HUES6 (cell line): ENCODE measurements around the gene KIF3A.

ENCODE experiments used
- H3K27ac ChIP-seq: 2 replicates; pipeline ENCODE4 v1.7.0; 2013; ENCODE audit warnings: low read depth, mild to moderate bottlenecking, low read length, inconsistent platforms
- H3K27me3 ChIP-seq: 2 replicates; pipeline ENCODE4 v1.6.1; 2013; ENCODE audit warnings: low read length; ENCODE audit not compliant: control insufficient read depth, insufficient read depth
- H3K36me3 ChIP-seq: 2 replicates; pipeline ENCODE4 v1.6.1; 2013; ENCODE audit warnings: low read length; ENCODE audit not compliant: control insufficient read depth, insufficient read depth
- H3K4me1 ChIP-seq: 2 replicates; pipeline ENCODE4 v1.6.1; 2013; ENCODE audit warnings: low read length; ENCODE audit not compliant: control insufficient read depth, insufficient read depth
- H3K4me3 ChIP-seq: 2 replicates; pipeline ENCODE4 v1.5.1; 2013; ENCODE audit warnings: low read depth, low read length
- H3K9ac ChIP-seq: one replicate; pipeline ENCODE4 v1.6.1; 2013; ENCODE audit warnings: mild to moderate bottlenecking, low read length
- H3K9me3 ChIP-seq: 2 replicates; pipeline ENCODE4 v1.6.1; 2013; ENCODE audit warnings: low read depth, low read length; ENCODE audit not compliant: control insufficient read depth, insufficient read depth

Gene KIF3A

DNA sequence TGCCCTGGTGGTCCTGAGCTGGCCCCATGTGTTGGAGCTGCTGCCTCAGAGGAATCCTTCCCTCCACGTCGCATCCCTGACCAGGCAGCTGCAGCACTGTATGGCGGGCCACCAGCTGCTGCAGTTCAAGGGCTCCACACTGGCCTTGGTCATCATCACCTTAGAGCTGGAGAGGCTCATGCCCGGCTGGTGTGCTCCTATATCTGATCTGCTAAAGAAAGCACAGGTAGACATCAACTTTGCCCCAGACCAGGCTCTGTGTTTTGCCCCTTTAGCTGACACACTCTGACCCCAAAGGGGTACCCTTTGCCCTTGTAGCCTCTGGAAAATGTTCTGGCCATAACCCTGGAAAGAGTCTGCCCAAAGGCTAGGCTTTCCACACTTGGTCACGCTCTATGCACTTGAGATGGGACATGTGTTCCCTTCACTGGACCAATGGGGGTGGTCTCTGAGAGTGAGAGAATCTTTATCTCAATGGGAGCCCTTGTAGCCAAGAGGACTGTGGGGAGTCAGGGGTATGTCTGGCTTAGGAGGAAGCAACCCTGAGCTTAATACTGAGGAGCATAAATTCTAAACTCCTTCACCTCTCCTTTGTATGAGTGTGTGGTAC is 14.7 kb upstream of the KIF3A start:
- no peak overlapping the region for H3K27ac ChIP-seq
- no peaks in the 10 kb centered on the region for H3K9me3 ChIP-seq
- H3K36me3 ChIP-seq: no peaks in the 10 kb centered on the region
- H3K27me3 ChIP-seq: peaks cover 41% of the 10 kb centered on the region
- H3K4me3 ChIP-seq: no peak overlapping the region
- H3K4me1 ChIP-seq: peaks cover 14% of the 10 kb centered on the region
- no peak overlapping the region for H3K9ac ChIP-seq

DNA sequence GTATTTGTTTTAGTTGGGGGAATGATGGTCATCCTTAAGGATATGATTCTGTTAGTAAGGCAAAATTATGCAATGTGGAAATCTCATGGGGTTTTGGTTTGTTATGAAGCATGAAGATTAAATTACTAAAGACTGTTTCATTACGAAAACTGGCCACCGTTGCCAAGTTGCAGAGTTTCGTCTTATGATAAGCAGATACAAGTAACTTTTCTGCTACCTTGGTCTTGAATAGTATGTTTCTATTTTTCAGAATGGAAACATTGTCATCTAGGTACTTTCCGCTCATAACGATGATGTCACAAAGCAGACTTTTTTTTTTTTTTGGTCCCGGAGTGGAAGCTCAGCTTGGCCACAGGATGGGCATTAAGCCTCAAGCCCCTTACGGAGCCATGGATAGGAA is 14.1 kb upstream of the KIF3A start:
- Histone ChIP-seq H3K4me3 (no peak overlapping the region), H3K27ac (no peak overlapping the region), H3K27me3 (peaks cover 47% of the 10 kb centered on the region), H3K4me1 (peaks cover 14% of the 10 kb centered on the region), H3K9ac (no peak overlapping the region), H3K36me3 (no peaks in the 10 kb centered on the region), H3K9me3 (no peaks in the 10 kb centered on the region)

GRCh38 chr5:132750471-132751230 is 13.3 kb upstream of the KIF3A start:
- H3K27ac ChIP-seq: no peak overlapping the region
- peaks cover 55% of the 10 kb centered on the region for H3K27me3 ChIP-seq
- H3K4me3 ChIP-seq: no peak overlapping the region
- no peaks in the 10 kb centered on the region for H3K9me3 ChIP-seq
- peaks cover 14% of the 10 kb centered on the region for H3K4me1 ChIP-seq
- H3K36me3 ChIP-seq: no peaks in the 10 kb centered on the region
- H3K9ac ChIP-seq: no peak overlapping the region

DNA sequence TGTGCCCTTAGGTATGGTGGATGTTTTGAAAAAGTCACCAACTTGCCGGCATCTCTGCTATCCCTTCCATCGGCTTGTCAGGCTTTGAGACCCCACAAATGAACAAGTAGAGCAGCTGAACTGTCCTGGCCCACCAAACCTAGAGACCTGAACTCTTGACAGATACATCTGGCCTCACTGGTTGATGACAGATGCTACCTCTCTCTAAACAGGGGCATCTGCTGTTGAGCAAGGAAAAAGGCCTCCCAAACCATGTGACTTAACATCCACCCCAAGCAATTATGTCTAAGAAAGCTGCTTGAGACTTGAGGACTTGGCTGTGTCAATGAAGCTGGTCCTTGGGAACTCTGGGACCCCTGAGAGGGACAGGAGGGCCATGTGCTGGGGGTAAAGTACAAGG is 12.2 kb upstream of the KIF3A start:
- 0 out of 2 replicates have a peak, but pooled peaks cover 7% of the 10 kb centered on the region for H3K4me1 ChIP-seq
- no peaks in the 10 kb centered on the region for H3K36me3 ChIP-seq
- no peaks in the 10 kb centered on the region for H3K9me3 ChIP-seq
- peaks cover 64% of the 10 kb centered on the region for H3K27me3 ChIP-seq
- no peak overlapping the region for H3K9ac ChIP-seq
- H3K27ac ChIP-seq: no peak overlapping the region
- H3K4me3 ChIP-seq: no peak overlapping the region

DNA sequence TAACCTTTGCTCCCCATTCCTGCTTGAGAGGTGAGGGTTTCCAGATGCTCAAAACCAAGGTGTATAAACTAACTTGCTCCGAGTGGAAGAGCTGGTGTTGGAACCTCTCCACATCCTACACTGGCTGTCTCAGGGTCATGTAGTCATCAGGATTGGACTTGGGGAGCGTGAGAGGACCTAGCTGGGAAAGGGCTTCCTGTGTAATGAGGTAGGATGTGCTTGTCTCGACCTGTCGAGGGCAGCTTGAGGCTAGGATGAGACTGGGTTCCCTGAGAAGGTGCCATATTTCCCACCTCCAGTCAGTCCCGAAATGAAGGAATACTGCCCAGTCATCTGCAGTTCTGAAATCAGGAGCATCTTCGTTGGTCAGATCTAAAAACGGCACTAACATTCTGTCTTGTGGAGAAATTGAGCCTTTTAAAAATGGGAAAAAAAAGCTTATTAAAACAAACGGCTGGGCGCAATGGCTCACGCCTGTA is 11.2 kb upstream of the KIF3A start:
- H3K9me3 ChIP-seq: no peaks in the 10 kb centered on the region
- no peak overlapping the region for H3K9ac ChIP-seq
- H3K27me3 ChIP-seq: peaks cover 64% of the 10 kb centered on the region
- H3K4me3 ChIP-seq: no peak overlapping the region
- H3K36me3 ChIP-seq: no peaks in the 10 kb centered on the region
- H3K4me1 ChIP-seq: 0 out of 2 replicates have a peak, but pooled peaks cover 7% of the 10 kb centered on the region
- H3K27ac ChIP-seq: no peak overlapping the region

- H3K27ac ChIP-seq: no peak overlapping the region
- peak overlapping the region; percentile 63 for H3K4me3 ChIP-seq
- no peaks in the 10 kb centered on the region for H3K36me3 ChIP-seq
- peaks cover 64% of the 10 kb centered on the region for H3K27me3 ChIP-seq
- 0 out of 2 replicates have a peak, but pooled peaks cover 7% of the 10 kb centered on the region for H3K4me1 ChIP-seq
- H3K9ac ChIP-seq: no peak overlapping the region
- no peaks in the 10 kb centered on the region for H3K9me3 ChIP-seq
These were observed 10.5 kb upstream of the KIF3A start for GRCh38 chr5:132747616-132748440.

DNA sequence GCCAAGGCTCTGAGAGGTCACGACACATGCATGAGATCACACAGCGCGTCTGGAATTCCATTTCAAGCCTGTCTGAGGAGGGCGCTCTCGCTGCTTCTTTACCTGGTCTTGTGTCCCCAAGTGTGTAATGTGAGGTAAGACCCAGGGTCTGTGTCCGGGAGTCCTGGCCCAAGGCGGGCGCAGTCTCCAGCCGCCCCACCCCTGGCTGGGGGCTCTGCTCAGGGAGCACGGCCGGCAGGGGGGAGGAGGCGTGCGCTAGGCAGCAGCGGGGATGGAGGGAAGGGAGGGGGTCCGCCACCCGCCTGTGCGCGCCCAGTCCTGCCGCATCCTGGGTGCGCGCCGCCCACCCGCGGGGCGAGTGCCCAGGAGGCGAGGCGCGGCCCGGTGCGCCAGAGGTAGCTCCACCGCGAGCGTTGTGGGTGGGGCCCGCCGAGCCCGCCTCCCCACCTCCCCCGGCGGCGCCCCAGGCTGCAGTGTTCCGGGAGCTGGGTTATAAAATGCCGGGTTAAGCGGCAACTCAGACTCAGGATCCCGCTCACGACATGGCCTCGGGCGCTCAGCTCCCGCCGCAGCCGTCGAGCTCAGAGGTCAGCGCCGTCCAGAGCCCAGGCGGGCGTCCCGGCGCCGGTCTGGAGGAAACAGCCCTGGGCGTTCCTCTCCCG is 9.7 kb upstream of the KIF3A start, which contains the start of gene CCNI2:
Gene CCNI2, plus strand, starts transcription at position 473 of the 662 bp plus-strand sequence. Its CDS starts 70 bp downstream, at position 543.
- H3K9ac ChIP-seq: peak within 1 kb of the TSS; percentile 1
- peak within 1 kb of the TSS; percentile 63 for H3K4me3 ChIP-seq
- H3K4me1 ChIP-seq: 0 out of 2 replicates have a peak, but pooled peaks cover 7% of the 10 kb centered on the region
- no peaks in the 10 kb centered on the region for H3K9me3 ChIP-seq
- peaks cover 67% of the 10 kb centered on the region for H3K27me3 ChIP-seq
- H3K36me3 ChIP-seq: no peaks in the 10 kb centered on the region
- no peak within 1 kb of the TSS for H3K27ac ChIP-seq

GRCh38 chr5:132746592-132746953 is 9.2 kb upstream of the KIF3A start:
- Histone ChIP-seq H3K27ac (no peak overlapping the region), H3K27me3 (peaks cover 71% of the 10 kb centered on the region), H3K9ac (no peak overlapping the region), H3K36me3 (no peaks in the 10 kb centered on the region), H3K4me1 (0 out of 2 replicates have a peak, but pooled peaks cover 7% of the 10 kb centered on the region), H3K4me3 (peak overlapping the region; percentile 63), H3K9me3 (no peaks in the 10 kb centered on the region)

GRCh38 chr5:132744659-132745058 is 7.3 kb upstream of the KIF3A start:
- Histone ChIP-seq H3K27me3 (peaks cover 56% of the 10 kb centered on the region), H3K9ac (no peak overlapping the region)

DNA sequence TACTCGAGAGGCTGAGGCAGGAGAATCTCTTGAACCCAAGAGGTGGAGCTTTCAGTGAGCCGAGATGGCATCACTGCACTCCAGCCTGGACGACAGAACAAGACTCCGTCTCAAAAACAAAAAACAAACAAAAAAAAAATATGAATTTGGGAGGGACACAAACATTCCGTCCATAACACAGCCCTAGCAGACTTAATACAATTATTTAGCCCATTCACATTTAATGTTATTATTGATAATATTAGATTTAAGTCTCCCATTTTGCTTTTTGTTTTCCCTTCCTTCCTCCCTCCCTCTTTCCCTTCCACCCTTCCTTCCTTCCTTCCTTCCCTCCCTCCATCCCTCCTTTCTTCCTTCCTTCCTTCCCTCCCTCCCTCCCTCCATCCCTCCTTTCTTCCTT is 5.3 kb upstream of the KIF3A start:
- no peaks in the 10 kb centered on the region for H3K4me1 ChIP-seq
- H3K4me3 ChIP-seq: no peak overlapping the region
- H3K9me3 ChIP-seq: no peaks in the 10 kb centered on the region
- no peaks in the 10 kb centered on the region for H3K36me3 ChIP-seq
- no peak overlapping the region for H3K27ac ChIP-seq
- peaks cover 41% of the 10 kb centered on the region for H3K27me3 ChIP-seq
- H3K9ac ChIP-seq: no peak overlapping the region

More at GRCh38 chr5:132744659-132745058, 7.3 kb upstream of the KIF3A start:
- 0 out of 2 replicates have a peak, but pooled peaks cover 7% of the 10 kb centered on the region for H3K4me1 ChIP-seq
- no peak overlapping the region for H3K4me3 ChIP-seq
- H3K27ac ChIP-seq: no peak overlapping the region
- H3K36me3 ChIP-seq: no peaks in the 10 kb centered on the region
- no peaks in the 10 kb centered on the region for H3K9me3 ChIP-seq
